WERI-Rb-1 (cell line): ENCODE data around the gene CTSW.

Experiments used
- DNase-seq: peaks from one replicate; pipeline ENCODE4 v3.0.0-alpha.2; 2020
- H3K27ac ChIP-seq: fragments of 250-450 bp; sonication (Bioruptor Pico); 2 replicates; pipeline ENCODE4 v1.5.1; 2020; ENCODE audit warnings: mild to moderate bottlenecking, moderate library complexity
- H3K27me3 ChIP-seq: fragments of 250-450 bp; sonication (Bioruptor Pico); 2 replicates; pipeline ENCODE4 v1.5.1; 2021; ENCODE audit warnings: mild to moderate bottlenecking, low read depth, moderate library complexity; ENCODE audit not compliant: insufficient read depth, severe bottlenecking
- H3K36me3 ChIP-seq: fragments of 250-450 bp; sonication (Bioruptor Pico); 2 replicates; pipeline ENCODE4 v1.5.1; 2020; ENCODE audit warnings: mild to moderate bottlenecking, moderate library complexity
- H3K4me3 ChIP-seq: 2 replicates; pipeline ENCODE4 v1.5.1; 2011; ENCODE audit warnings: low read depth, mild to moderate bottlenecking, control low read depth, low read length
- H3K9me3 ChIP-seq: fragments of 250-450 bp; sonication (Bioruptor Pico); 2 replicates; pipeline ENCODE4 v1.5.1; 2021; ENCODE audit warnings: mild to moderate bottlenecking, moderate library complexity; ENCODE audit not compliant: severe bottlenecking
- CTCF ChIP-seq: IDR thresholded peaks from 2 replicates; pipeline ENCODE4 v1.5.1; 2011; ENCODE audit warnings: low read depth, mild to moderate bottlenecking, control low read depth, inconsistent platforms, low read length

Gene CTSW

GRCh38 chr11:65851083-65851579, 28.5 kb upstream of the CTSW start:
- no peak overlapping the region for H3K27ac ChIP-seq
- TF ChIP-seq CTCF, result peak; percentile 59
- no peaks in the 10 kb centered on the region for H3K27me3 ChIP-seq
- H3K36me3 ChIP-seq, result peaks cover 53% of the 10 kb centered on the region
- H3K9me3 ChIP-seq, result peaks cover 5% of the 10 kb centered on the region
- H3K4me3 ChIP-seq, result no peak overlapping the region
- DNase-seq, result peak; percentile 53

GRCh38 chr11:65851811-65852507, 27.7 kb upstream of the CTSW start:
- no peak for DNase-seq
- peaks cover 61% of the 10 kb centered on the region for H3K36me3 ChIP-seq
- H3K9me3 ChIP-seq, result peaks cover 5% of the 10 kb centered on the region
- H3K27me3 ChIP-seq, result no peaks in the 10 kb centered on the region
- TF ChIP-seq CTCF, result no peak
- no peak overlapping the region for H3K4me3 ChIP-seq
- no peak overlapping the region for H3K27ac ChIP-seq

- TF ChIP-seq CTCF, result no peak
- Histone ChIP-seq H3K27ac (no peak overlapping the region), H3K36me3 (peaks cover 67% of the 10 kb centered on the region), H3K4me3 (no peak overlapping the region), H3K9me3 (peaks cover 5% of the 10 kb centered on the region), H3K27me3 (no peaks in the 10 kb centered on the region)
- DNase-seq, result no peak
These were observed 27.0 kb upstream of the CTSW start for GRCh38 chr11:65852508-65853245.

GRCh38 chr11:65853246-65853979, 26.2 kb upstream of the CTSW start:
- peaks cover 70% of the 10 kb centered on the region for H3K36me3 ChIP-seq
- no peak overlapping the region for H3K4me3 ChIP-seq
- no peak for DNase-seq
- TF ChIP-seq CTCF, result peak; percentile 43
- H3K27ac ChIP-seq, result no peak overlapping the region
- peaks cover 5% of the 10 kb centered on the region for H3K9me3 ChIP-seq
- H3K27me3 ChIP-seq, result no peaks in the 10 kb centered on the region

GRCh38 chr11:65854161-65854592, 25.5 kb upstream of the CTSW start:
- Histone ChIP-seq H3K4me3 (no peak overlapping the region), H3K36me3 (peaks cover 70% of the 10 kb centered on the region), H3K27me3 (no peaks in the 10 kb centered on the region), H3K9me3 (peaks cover 5% of the 10 kb centered on the region), H3K27ac (no peak overlapping the region)
- TF ChIP-seq CTCF, result no peak
- DNase-seq, result no peak
